Measurements from ENCODE around the gene POLD2.
A peak's percentile ranks its signal among the peaks of the same experiment; 100 is the strongest.

The POLD2 gene

DNA sequence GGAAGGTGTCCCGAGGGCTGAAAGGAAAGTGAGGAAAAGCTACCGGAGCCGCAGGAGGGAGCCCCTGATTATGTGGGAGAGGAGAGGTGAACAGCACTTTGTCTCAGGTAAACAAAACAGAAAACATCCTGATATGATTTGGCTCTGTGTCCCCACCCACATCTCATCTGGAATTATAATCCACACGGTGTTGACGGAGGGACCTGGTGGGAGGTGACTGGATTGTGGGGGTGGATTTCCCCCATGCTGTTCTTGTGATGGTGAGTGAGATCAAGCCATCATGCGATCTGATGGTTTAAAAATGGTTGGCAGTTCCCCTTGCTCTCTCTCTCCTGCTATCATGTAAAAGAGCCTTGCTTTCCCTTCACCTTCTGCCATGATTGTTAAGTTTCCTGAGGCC, 3.0 kb downstream of the POLD2 start:
- peaks cover 40% of the 10 kb centered on the region for H3K4me1 Mint-ChIP-seq
- peaks cover 35% of the 10 kb centered on the region for H3K36me3 Mint-ChIP-seq (ENCODE audit: low read depth)
- peak overlapping the region; percentile 78 for H3K27ac Mint-ChIP-seq
- peak overlapping the region; percentile 47 for H3K4me3 Mint-ChIP-seq
- H3K27me3 Mint-ChIP-seq (ENCODE audit: low read depth, poor library complexity), result no peaks in the 10 kb centered on the region
- no peak for DNase-seq
- H3K9me3 Mint-ChIP-seq, result peaks cover 6% of the 10 kb centered on the region
- TF ChIP-seq, protein P1, sequence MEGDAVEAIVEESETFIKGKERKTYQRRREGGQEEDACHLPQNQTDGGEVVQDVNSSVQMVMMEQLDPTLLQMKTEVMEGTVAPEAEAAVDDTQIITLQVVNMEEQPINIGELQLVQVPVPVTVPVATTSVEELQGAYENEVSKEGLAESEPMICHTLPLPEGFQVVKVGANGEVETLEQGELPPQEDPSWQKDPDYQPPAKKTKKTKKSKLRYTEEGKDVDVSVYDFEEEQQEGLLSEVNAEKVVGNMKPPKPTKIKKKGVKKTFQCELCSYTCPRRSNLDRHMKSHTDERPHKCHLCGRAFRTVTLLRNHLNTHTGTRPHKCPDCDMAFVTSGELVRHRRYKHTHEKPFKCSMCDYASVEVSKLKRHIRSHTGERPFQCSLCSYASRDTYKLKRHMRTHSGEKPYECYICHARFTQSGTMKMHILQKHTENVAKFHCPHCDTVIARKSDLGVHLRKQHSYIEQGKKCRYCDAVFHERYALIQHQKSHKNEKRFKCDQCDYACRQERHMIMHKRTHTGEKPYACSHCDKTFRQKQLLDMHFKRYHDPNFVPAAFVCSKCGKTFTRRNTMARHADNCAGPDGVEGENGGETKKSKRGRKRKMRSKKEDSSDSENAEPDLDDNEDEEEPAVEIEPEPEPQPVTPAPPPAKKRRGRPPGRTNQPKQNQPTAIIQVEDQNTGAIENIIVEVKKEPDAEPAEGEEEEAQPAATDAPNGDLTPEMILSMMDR (IDR thresholded peaks at IDR 0.05), result no peak

DNA sequence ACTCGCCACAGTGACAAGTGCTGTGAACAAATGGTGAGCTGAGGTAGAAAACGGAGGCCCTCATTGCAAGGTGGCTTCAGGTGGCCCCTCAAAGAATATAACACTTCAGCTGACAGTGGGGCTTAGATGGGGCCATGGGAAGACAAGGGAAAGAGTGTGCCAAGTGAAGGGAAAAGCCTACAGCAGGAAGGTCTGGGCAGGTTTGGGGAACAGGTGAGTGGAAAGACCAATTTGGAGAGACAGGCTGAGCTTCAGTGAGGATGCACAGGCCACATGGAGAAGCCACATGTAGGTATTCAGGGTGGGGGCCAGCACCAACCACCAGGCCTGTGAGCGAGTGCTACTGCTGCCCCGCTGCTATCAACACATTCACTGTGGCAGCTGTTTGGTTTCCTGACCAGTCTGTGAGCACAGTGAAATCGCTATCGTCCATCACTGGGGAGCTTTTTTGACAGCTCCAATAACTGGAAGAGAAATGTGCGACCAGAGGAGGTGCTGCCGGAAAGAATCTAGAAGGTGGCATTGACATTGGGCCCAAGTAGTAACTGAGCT, 3.4 kb downstream of the POLD2 start:
- Mint-ChIP-seq H3K27ac (peak overlapping the region; percentile 78), H3K4me1 (peaks cover 37% of the 10 kb centered on the region), H3K4me3 (peak overlapping the region; percentile 47), H3K9me3 (peaks cover under 1% of the 10 kb centered on the region), H3K27me3 (ENCODE audit: low read depth, poor library complexity) (no peaks in the 10 kb centered on the region), H3K36me3 (ENCODE audit: low read depth) (peaks cover 35% of the 10 kb centered on the region)
- TF ChIP-seq, protein P1 (IDR thresholded peaks at IDR 0.05), result no peak
- no peak for DNase-seq

DNA sequence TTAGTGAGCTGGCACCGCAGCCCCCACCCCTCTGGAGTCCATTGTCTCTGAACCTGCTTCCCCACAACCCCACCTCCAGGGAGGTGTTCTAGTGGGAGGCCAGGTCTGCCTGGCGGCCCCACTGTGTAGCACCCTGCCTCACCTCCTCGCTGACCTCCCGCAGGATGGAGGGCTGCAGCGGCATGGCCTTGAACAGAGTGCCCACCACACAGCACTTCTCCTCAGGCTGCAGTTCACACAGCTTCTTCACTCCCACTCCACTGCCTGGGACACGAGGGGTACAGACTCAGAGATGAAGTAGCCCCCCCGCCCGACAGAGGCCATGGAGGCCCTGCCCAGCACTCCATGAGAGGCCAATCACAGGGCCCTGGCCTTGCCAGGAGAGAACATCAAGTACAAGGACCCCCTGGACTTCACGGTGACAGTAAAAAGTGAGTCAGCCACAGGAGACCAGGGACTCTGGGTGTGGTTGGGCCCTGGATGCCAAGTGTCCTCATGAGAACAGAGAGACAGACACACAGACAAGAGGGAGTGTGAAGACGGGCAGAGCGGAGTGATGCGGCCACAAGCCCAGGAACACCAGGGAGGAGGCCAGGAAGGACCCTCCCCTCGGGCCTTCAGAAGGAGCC, 5.4 kb downstream of the POLD2 start:
- Mint-ChIP-seq H3K36me3 (ENCODE audit: low read depth) (peaks cover 44% of the 10 kb centered on the region), H3K27me3 (ENCODE audit: low read depth, poor library complexity) (no peaks in the 10 kb centered on the region), H3K27ac (peak overlapping the region; percentile 70), H3K4me1 (peaks cover 30% of the 10 kb centered on the region), H3K4me3 (no peak overlapping the region), H3K9me3 (no peaks in the 10 kb centered on the region)
- no peak for DNase-seq
- TF ChIP-seq, protein P1 (IDR thresholded peaks at IDR 0.05), result no peak

GRCh38 chr7:44116789-44117666, 6.3 kb downstream of the POLD2 start:
- Mint-ChIP-seq H3K27me3 (ENCODE audit: low read depth, poor library complexity) (no peaks in the 10 kb centered on the region), H3K27ac (peak overlapping the region; percentile 42), H3K36me3 (ENCODE audit: low read depth) (peaks cover 44% of the 10 kb centered on the region), H3K9me3 (no peaks in the 10 kb centered on the region), H3K4me3 (no peak overlapping the region), H3K4me1 (peaks cover 22% of the 10 kb centered on the region)
- TF ChIP-seq, protein P1 (IDR thresholded peaks at IDR 0.05), result no peak
- DNase-seq, result no peak

DNA sequence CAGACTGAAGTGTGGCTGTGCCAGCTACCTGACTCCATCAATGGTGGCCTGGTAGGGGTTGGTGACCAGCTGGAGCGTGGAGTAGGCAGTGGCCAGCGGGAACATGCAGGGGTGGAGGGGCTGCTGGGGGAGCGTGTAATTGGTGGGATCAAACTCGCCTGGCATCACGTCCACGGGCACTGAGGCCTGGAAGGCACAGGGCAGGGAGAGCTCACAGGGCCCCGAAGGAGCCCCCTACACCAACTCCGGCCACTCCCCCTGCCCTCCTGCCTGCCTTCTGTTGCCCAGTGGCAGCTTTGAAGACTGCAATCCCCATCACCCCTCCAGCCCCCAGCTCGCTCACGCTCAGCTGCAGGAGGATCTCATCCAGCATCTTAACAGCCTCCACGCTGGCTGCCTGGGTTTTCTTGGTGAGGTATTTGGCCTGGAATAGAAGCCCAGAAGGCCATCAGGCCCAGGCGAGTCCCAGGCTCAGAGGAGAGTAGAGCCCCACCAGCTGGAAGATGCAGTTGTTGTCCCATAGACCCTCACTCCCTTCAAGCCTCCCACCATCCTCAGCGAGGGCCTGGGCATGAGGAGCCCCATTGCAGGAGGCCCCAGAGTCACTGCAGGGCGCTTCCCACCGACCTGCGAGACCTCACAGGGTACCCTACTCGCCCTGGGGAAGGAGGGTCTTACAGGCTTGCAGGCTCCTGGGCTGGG, 7.1 kb downstream of the POLD2 start:
- TF ChIP-seq, protein P1 (IDR thresholded peaks at IDR 0.05), result no peak
- peaks cover 44% of the 10 kb centered on the region for H3K36me3 Mint-ChIP-seq (ENCODE audit: low read depth)
- no peaks in the 10 kb centered on the region for H3K9me3 Mint-ChIP-seq
- no peak overlapping the region for H3K4me3 Mint-ChIP-seq
- no peak overlapping the region for H3K27ac Mint-ChIP-seq
- DNase-seq, result no peak
- H3K27me3 Mint-ChIP-seq (ENCODE audit: low read depth, poor library complexity), result no peaks in the 10 kb centered on the region
- H3K4me1 Mint-ChIP-seq, result peaks cover 18% of the 10 kb centered on the region

Measured in nephron progenitor cell (in vitro differentiated cells).